ENCODE measurements around the gene MRM2.

The MRM2 gene

GRCh38 chr7:2229467-2229866 is 12.5 kb downstream of the MRM2 start:
- Histone ChIP-seq H3K9ac (ENCODE audit: low read length) (no peak overlapping the region), H3K36me3 (ENCODE audit: insufficient read depth, low read length) (peaks cover 35% of the 10 kb centered on the region), H3K27ac (ENCODE audit: low read depth, low read length) (no peak overlapping the region), H3K27me3 (ENCODE audit: control insufficient read depth in 1 of 2, insufficient read depth in 2 of 2, low read length in 2 of 2) (no peaks in the 10 kb centered on the region), H3K4me3 (ENCODE audit: low read depth in 1 of 2, low read length in 2 of 2) (no peak overlapping the region), H3K4me1 (ENCODE audit: insufficient read depth, low read length) (peaks cover 12% of the 10 kb centered on the region), H3K9me3 (ENCODE audit: low read length) (no peaks in the 10 kb centered on the region)

GRCh38 chr7:2228921-2229320 is 13.1 kb downstream of the MRM2 start:
- H3K4me3 ChIP-seq (ENCODE audit: low read depth in 1 of 2, low read length in 2 of 2), result no peak overlapping the region
- peaks cover 38% of the 10 kb centered on the region for H3K36me3 ChIP-seq (ENCODE audit: insufficient read depth, low read length)
- H3K4me1 ChIP-seq (ENCODE audit: insufficient read depth, low read length), result peaks cover 12% of the 10 kb centered on the region
- H3K9me3 ChIP-seq (ENCODE audit: low read length), result no peaks in the 10 kb centered on the region
- no peaks in the 10 kb centered on the region for H3K27me3 ChIP-seq (ENCODE audit: control insufficient read depth in 1 of 2, insufficient read depth in 2 of 2, low read length in 2 of 2)
- H3K9ac ChIP-seq (ENCODE audit: low read length), result no peak overlapping the region
- no peak overlapping the region for H3K27ac ChIP-seq (ENCODE audit: low read depth, low read length)

GRCh38 chr7:2227699-2228098 is 14.3 kb downstream of the MRM2 start:
- H3K4me3 ChIP-seq (ENCODE audit: low read depth in 1 of 2, low read length in 2 of 2), result no peak overlapping the region
- H3K9me3 ChIP-seq (ENCODE audit: low read length), result no peaks in the 10 kb centered on the region
- H3K4me1 ChIP-seq (ENCODE audit: insufficient read depth, low read length), result peaks cover 6% of the 10 kb centered on the region
- H3K27ac ChIP-seq (ENCODE audit: low read depth, low read length), result no peak overlapping the region
- H3K27me3 ChIP-seq (ENCODE audit: control insufficient read depth in 1 of 2, insufficient read depth in 2 of 2, low read length in 2 of 2), result no peaks in the 10 kb centered on the region
- H3K9ac ChIP-seq (ENCODE audit: low read length), result no peak overlapping the region
- H3K36me3 ChIP-seq (ENCODE audit: insufficient read depth, low read length), result peaks cover 39% of the 10 kb centered on the region

GRCh38 chr7:2225830-2226229 is 16.2 kb downstream of the MRM2 start:
- H3K4me3 ChIP-seq (ENCODE audit: low read depth in 1 of 2, low read length in 2 of 2), result no peak overlapping the region
- H3K27me3 ChIP-seq (ENCODE audit: control insufficient read depth in 1 of 2, insufficient read depth in 2 of 2, low read length in 2 of 2), result no peaks in the 10 kb centered on the region
- H3K9ac ChIP-seq (ENCODE audit: low read length), result no peak overlapping the region
- no peak overlapping the region for H3K27ac ChIP-seq (ENCODE audit: low read depth, low read length)
- H3K4me1 ChIP-seq (ENCODE audit: insufficient read depth, low read length), result no peaks in the 10 kb centered on the region
- H3K9me3 ChIP-seq (ENCODE audit: low read length), result no peaks in the 10 kb centered on the region
- peaks cover 39% of the 10 kb centered on the region for H3K36me3 ChIP-seq (ENCODE audit: insufficient read depth, low read length)

- H3K4me1 ChIP-seq (ENCODE audit: insufficient read depth, low read length), result no peaks in the 10 kb centered on the region
- H3K9ac ChIP-seq (ENCODE audit: low read length), result no peak overlapping the region
- H3K36me3 ChIP-seq (ENCODE audit: insufficient read depth, low read length), result peaks cover 39% of the 10 kb centered on the region
- H3K27me3 ChIP-seq (ENCODE audit: control insufficient read depth in 1 of 2, insufficient read depth in 2 of 2, low read length in 2 of 2), result no peaks in the 10 kb centered on the region
- no peak overlapping the region for H3K27ac ChIP-seq (ENCODE audit: low read depth, low read length)
- no peaks in the 10 kb centered on the region for H3K9me3 ChIP-seq (ENCODE audit: low read length)
- no peak overlapping the region for H3K4me3 ChIP-seq (ENCODE audit: low read depth in 1 of 2, low read length in 2 of 2)
These were observed 16.7 kb downstream of the MRM2 start for GRCh38 chr7:2225336-2225735.

GRCh38 chr7:2224934-2225333 is 17.1 kb downstream of the MRM2 start:
- Histone ChIP-seq H3K9ac (ENCODE audit: low read length) (no peak overlapping the region), H3K27me3 (ENCODE audit: control insufficient read depth in 1 of 2, insufficient read depth in 2 of 2, low read length in 2 of 2) (no peaks in the 10 kb centered on the region), H3K4me1 (ENCODE audit: insufficient read depth, low read length) (no peaks in the 10 kb centered on the region), H3K27ac (ENCODE audit: low read depth, low read length) (no peak overlapping the region), H3K36me3 (ENCODE audit: insufficient read depth, low read length) (peaks cover 34% of the 10 kb centered on the region), H3K4me3 (ENCODE audit: low read depth in 1 of 2, low read length in 2 of 2) (no peak overlapping the region), H3K9me3 (ENCODE audit: low read length) (no peaks in the 10 kb centered on the region)

GRCh38 chr7:2224491-2224928 is 17.5 kb downstream of the MRM2 start:
- no peaks in the 10 kb centered on the region for H3K4me1 ChIP-seq (ENCODE audit: insufficient read depth, low read length)
- no peaks in the 10 kb centered on the region for H3K9me3 ChIP-seq (ENCODE audit: low read length)
- no peak overlapping the region for H3K9ac ChIP-seq (ENCODE audit: low read length)
- peaks cover 33% of the 10 kb centered on the region for H3K36me3 ChIP-seq (ENCODE audit: insufficient read depth, low read length)
- H3K27me3 ChIP-seq (ENCODE audit: control insufficient read depth in 1 of 2, insufficient read depth in 2 of 2, low read length in 2 of 2), result no peaks in the 10 kb centered on the region
- no peak overlapping the region for H3K4me3 ChIP-seq (ENCODE audit: low read depth in 1 of 2, low read length in 2 of 2)
- H3K27ac ChIP-seq (ENCODE audit: low read depth, low read length), result no peak overlapping the region

GRCh38 chr7:2223321-2223720 is 18.7 kb downstream of the MRM2 start:
- Histone ChIP-seq H3K4me3 (ENCODE audit: low read depth in 1 of 2, low read length in 2 of 2) (no peak overlapping the region), H3K4me1 (ENCODE audit: insufficient read depth, low read length) (no peaks in the 10 kb centered on the region), H3K27me3 (ENCODE audit: control insufficient read depth in 1 of 2, insufficient read depth in 2 of 2, low read length in 2 of 2) (no peaks in the 10 kb centered on the region), H3K36me3 (ENCODE audit: insufficient read depth, low read length) (peaks cover 32% of the 10 kb centered on the region), H3K9me3 (ENCODE audit: low read length) (no peaks in the 10 kb centered on the region), H3K9ac (ENCODE audit: low read length) (no peak overlapping the region), H3K27ac (ENCODE audit: low read depth, low read length) (no peak overlapping the region)

- Histone ChIP-seq H3K4me1 (ENCODE audit: insufficient read depth, low read length) (no peaks in the 10 kb centered on the region), H3K27ac (ENCODE audit: low read depth, low read length) (no peak overlapping the region), H3K4me3 (ENCODE audit: low read depth in 1 of 2, low read length in 2 of 2) (no peak overlapping the region), H3K9ac (ENCODE audit: low read length) (no peak overlapping the region), H3K27me3 (ENCODE audit: control insufficient read depth in 1 of 2, insufficient read depth in 2 of 2, low read length in 2 of 2) (no peaks in the 10 kb centered on the region), H3K36me3 (ENCODE audit: insufficient read depth, low read length) (peaks cover 40% of the 10 kb centered on the region), H3K9me3 (ENCODE audit: low read length) (no peaks in the 10 kb centered on the region)
These were observed 19.5 kb downstream of the MRM2 start for GRCh38 chr7:2222516-2222915.

- Histone ChIP-seq H3K9ac (ENCODE audit: low read length) (no peak overlapping the region), H3K36me3 (ENCODE audit: insufficient read depth, low read length) (peaks cover 46% of the 10 kb centered on the region), H3K4me3 (ENCODE audit: low read depth in 1 of 2, low read length in 2 of 2) (no peak overlapping the region), H3K27ac (ENCODE audit: low read depth, low read length) (no peak overlapping the region), H3K4me1 (ENCODE audit: insufficient read depth, low read length) (no peaks in the 10 kb centered on the region), H3K9me3 (ENCODE audit: low read length) (no peaks in the 10 kb centered on the region), H3K27me3 (ENCODE audit: control insufficient read depth in 1 of 2, insufficient read depth in 2 of 2, low read length in 2 of 2) (no peaks in the 10 kb centered on the region)
These were observed 21.1 kb downstream of the MRM2 start for GRCh38 chr7:2220954-2221353.

GRCh38 chr7:2220506-2220905 is 21.5 kb downstream of the MRM2 start:
- Histone ChIP-seq H3K27ac (ENCODE audit: low read depth, low read length) (no peak overlapping the region), H3K9ac (ENCODE audit: low read length) (no peak overlapping the region), H3K27me3 (ENCODE audit: control insufficient read depth in 1 of 2, insufficient read depth in 2 of 2, low read length in 2 of 2) (no peaks in the 10 kb centered on the region), H3K36me3 (ENCODE audit: insufficient read depth, low read length) (peaks cover 46% of the 10 kb centered on the region), H3K9me3 (ENCODE audit: low read length) (no peaks in the 10 kb centered on the region), H3K4me1 (ENCODE audit: insufficient read depth, low read length) (no peaks in the 10 kb centered on the region), H3K4me3 (ENCODE audit: low read depth in 1 of 2, low read length in 2 of 2) (no peak overlapping the region)

GRCh38 chr7:2220030-2220429 is 22.0 kb downstream of the MRM2 start:
- Histone ChIP-seq H3K4me1 (ENCODE audit: insufficient read depth, low read length) (no peaks in the 10 kb centered on the region), H3K36me3 (ENCODE audit: insufficient read depth, low read length) (peaks cover 44% of the 10 kb centered on the region)

More at GRCh38 chr7:2220030-2220429, 22.0 kb downstream of the MRM2 start:
- H3K9me3 ChIP-seq (ENCODE audit: low read length), result no peaks in the 10 kb centered on the region
- no peak overlapping the region for H3K27ac ChIP-seq (ENCODE audit: low read depth, low read length)
- H3K9ac ChIP-seq (ENCODE audit: low read length), result no peak overlapping the region
- H3K4me3 ChIP-seq (ENCODE audit: low read depth in 1 of 2, low read length in 2 of 2), result no peak overlapping the region
- no peaks in the 10 kb centered on the region for H3K27me3 ChIP-seq (ENCODE audit: control insufficient read depth in 1 of 2, insufficient read depth in 2 of 2, low read length in 2 of 2)
